Prostate gland (tissue), 2 donors: ENCODE results near the gene PIK3C2A. TPM values are rescaled to one million over a fixed set of nuclear protein-coding genes. Genes with fewer than 3 reads are reported as not detected.
A peak's percentile ranks its signal among the peaks of the same experiment; 100 is the strongest.
"Not testable (repeated sequence)": the region's sequence is repeated elsewhere in the genome, so short reads cannot be mapped to it uniquely, and the experiment has no call there.

Source experiments
- DNase-seq: peaks from one replicate; pipeline ENCODE4 v3.0.0-alpha.2; 2019; ENCODE audit warnings: low spot score
- H3K27ac ChIP-seq, 2 donors: fragments of 200-600 bp; sonication (generic); 2 replicates each; pipeline ENCODE4 v1.5.1; 2017 to 2019
- H3K27me3 ChIP-seq: fragments of 200-600 bp; sonication (generic); replicated peaks from 2 replicates; pipeline ENCODE4 v1.5.1; 2019; ENCODE audit not compliant: insufficient read depth
- H3K36me3 ChIP-seq, 2 donors: fragments of 200-600 bp; sonication (generic); 1 replicate in 1 of 2; 2 replicates in 1 of 2; pipeline versions ENCODE4 v1.5.1 to v1.8.1; 2017 to 2019
- H3K4me1 ChIP-seq: fragments of 200-600 bp; sonication (generic); replicated peaks from 2 replicates; pipeline ENCODE4 v1.5.1; 2019
- H3K4me3 ChIP-seq, 2 donors: fragments of 200-600 bp; sonication (generic); 2 replicates each; pipeline ENCODE4 v1.5.1; 2017 to 2019
- H3K9me3 ChIP-seq: fragments of 200-600 bp; sonication (generic); 2 replicates; pipeline ENCODE4 v1.5.1; 2017
- CTCF ChIP-seq, 4 experiments: fragments of 200-600 bp in 2 of 4; fragments of 450-650 bp in 2 of 4; sonication (generic) in 2 of 4; IDR thresholded peaks; 1 replicate in 3 of 4; 2 replicates in 1 of 4; pipeline ENCODE4 v1.5.1; 2016 to 2019; ENCODE audit warnings: antibody characterized with exemption in 4 of 4, mild to moderate bottlenecking in 2 of 4, moderate library complexity in 2 of 4
- POLR2A ChIP-seq: fragments of 450-650 bp; IDR thresholded peaks from one replicate; pipeline ENCODE4 v1.6.1; 2016; ENCODE audit warnings: antibody characterized with exemption, mild to moderate bottlenecking
- POLR2AphosphoS5 ChIP-seq: sonication (generic); formaldehyde crosslinking; IDR thresholded peaks from one replicate; pipeline ENCODE4 v1.6.1; 2017; ENCODE audit warnings: antibody characterized with exemption
- WGBS: methylation state at CpG from one replicate; pipeline ENCODE4 v1.1.5; 2018; 5-methylcytosine and 5-hydroxymethylcytosine counted together
- intact Hi-C: fragments of 100-400 bp; cut with DNase I; formaldehyde crosslinking; loops from one replicate; pipeline ENCODE4 v1.14.2; 2022
- total RNA-seq, 2 donors: library from RNA; depleted of rRNA; stranded (reverse); fragments of >200 nt; gene quantifications; one replicate each; pipeline ENCODE4 v1.1.0, GENCODE V29; 2016

Gene PIK3C2A
- total RNA-seq, 2 donors from 2014 or later = 66.0 to 90.0 TPM

- no peak for DNase-seq
- intact Hi-C loops = no loop called here
- H3K27me3 ChIP-seq = no peaks in the 10 kb centered on the region
- H3K4me1 ChIP-seq = no peaks in the 10 kb centered on the region
- no peak for TF ChIP-seq POLR2A
- no peak for TF ChIP-seq CTCF (IDR thresholded peaks at IDR 0.05)
- TF ChIP-seq POLR2AphosphoS5 = no peak
- H3K9me3 ChIP-seq = no peaks in the 10 kb centered on the region
- H3K36me3 ChIP-seq = no peaks in the 10 kb centered on the region
- H3K4me3 ChIP-seq = no peak overlapping the region
- H3K27ac ChIP-seq = no peak overlapping the region
Measured at GRCh38 chr11:17250561-17251350, 43.0 kb upstream of the PIK3C2A start.

GRCh38 chr11:17244046-17244445 is 36.3 kb upstream of the PIK3C2A start:
- TF ChIP-seq POLR2A (no peak), CTCF (IDR thresholded peaks at IDR 0.05) (no peak), POLR2AphosphoS5 (no peak)
- no peak for DNase-seq
- Histone ChIP-seq H3K27me3 (no peaks in the 10 kb centered on the region), H3K36me3 (no peaks in the 10 kb centered on the region), H3K4me1 (no peaks in the 10 kb centered on the region), H3K9me3 (no peaks in the 10 kb centered on the region), H3K4me3 (no peak overlapping the region), H3K27ac (no peak overlapping the region)
- intact Hi-C loops = no loop called here
- WGBS = 61% methylated on average over 2 of the region's 2 CpGs

- H3K4me1 ChIP-seq, H3K36me3 ChIP-seq, H3K4me3 ChIP-seq, H3K9me3 ChIP-seq, DNase-seq, H3K27ac ChIP-seq, intact Hi-C loops, H3K27me3 ChIP-seq: not testable (repeated sequence)
- 95% methylated on average over 4 of the region's 4 CpGs for WGBS
Measured at GRCh38 chr11:17242954-17243353, 35.2 kb upstream of the PIK3C2A start.

- no peak for DNase-seq
- H3K9me3 ChIP-seq = no peaks in the 10 kb centered on the region
- no peaks in the 10 kb centered on the region for H3K4me1 ChIP-seq
- no peak overlapping the region for H3K4me3 ChIP-seq
- no peaks in the 10 kb centered on the region for H3K36me3 ChIP-seq
- TF ChIP-seq POLR2AphosphoS5 (no peak), POLR2A (no peak), CTCF (IDR thresholded peaks at IDR 0.05) (no peak)
- H3K27me3 ChIP-seq = no peaks in the 10 kb centered on the region
- intact Hi-C loops = no loop called here
- no peak overlapping the region for H3K27ac ChIP-seq
Measured at GRCh38 chr11:17240780-17241179, 33.0 kb upstream of the PIK3C2A start.

- not testable (repeated sequence) for H3K36me3 ChIP-seq, DNase-seq, H3K27me3 ChIP-seq, H3K4me1 ChIP-seq, H3K27ac ChIP-seq, H3K9me3 ChIP-seq, H3K4me3 ChIP-seq
- intact Hi-C loops = loop anchor here (10.0 kb wide), 1 partner anchor 265 kb away; no protein-coding TSS in a partner anchor
- WGBS = 79% methylated on average over 4 of the region's 4 CpGs
Measured at GRCh38 chr11:17239927-17240326, 32.1 kb upstream of the PIK3C2A start.

GRCh38 chr11:17238377-17238776 is 30.6 kb upstream of the PIK3C2A start:
- H3K27ac ChIP-seq = peak overlapping the region in 1 of 2 donors; percentile 48
- 24% methylated on average over 3 of the region's 3 CpGs for WGBS
- intact Hi-C loops = loop anchor here (10.0 kb wide), 1 partner anchor 266 kb away; no protein-coding TSS in a partner anchor
- DNase-seq = peak; percentile 73
- H3K36me3 ChIP-seq = no peaks in the 10 kb centered on the region
- TF ChIP-seq CTCF (IDR thresholded peaks at IDR 0.05) (no peak), POLR2A (no peak), POLR2AphosphoS5 (peak; percentile 97)
- H3K27me3 ChIP-seq = no peaks in the 10 kb centered on the region
- no peaks in the 10 kb centered on the region for H3K9me3 ChIP-seq
- H3K4me1 ChIP-seq = no peaks in the 10 kb centered on the region
- H3K4me3 ChIP-seq = no peak overlapping the region
